ENCODE results near the gene ATP6V1G2. TPM values are rescaled to one million over a fixed set of nuclear protein-coding genes. Genes with fewer than 3 reads are reported as not detected.

ATP6V1G2 gene
- total RNA-seq, 4 donors from 2014 or later: 2.0 to 5.0 (median 2.2) TPM

- Histone ChIP-seq H3K27me3 (peaks cover 0 to 30% (median 3%) of the 10 kb centered on the region in 4 donors), H3K4me3 (no peak overlapping the region), H3K9me3 (no peaks in the 10 kb centered on the region), H3K36me3 (no peaks in the 10 kb centered on the region), H3K27ac (replicated peaks in 1 of 4) (no peak overlapping the region), H3K4me1 (no peaks in the 10 kb centered on the region)
- TF ChIP-seq EP300 (IDR thresholded peaks at IDR 0.05) (no peak), POLR2AphosphoS5 (IDR thresholded peaks at IDR 0.05) (no peak), POLR2A (IDR thresholded peaks at IDR 0.05; ENCODE audit: low read depth) (no peak)
- WGBS: 50% methylated on average over 12 of the region's 12 CpGs
- intact Hi-C loops (cut with DNase I): no loop called here
- no peak for DNase-seq (ENCODE audit: extremely low spot score)
These were observed 41.7 kb upstream of the ATP6V1G2 start for GRCh38 chr6:31587791-31588777.

- 46% methylated on average over 7 of the region's 9 CpGs for WGBS
- H3K36me3 ChIP-seq: no peaks in the 10 kb centered on the region
- peak overlapping the region in 2 of 4 donors; percentile 13 to 27 for H3K27ac ChIP-seq (replicated peaks in 1 of 4)
- intact Hi-C loops (cut with DNase I): no loop called here
- peaks cover 0 to 30% (median 3%) of the 10 kb centered on the region in 4 donors for H3K27me3 ChIP-seq
- H3K9me3 ChIP-seq: no peaks in the 10 kb centered on the region
- no peak for TF ChIP-seq POLR2AphosphoS5 (IDR thresholded peaks at IDR 0.05)
- no peak for TF ChIP-seq CTCF (IDR thresholded peaks at IDR 0.05)
- TF ChIP-seq POLR2A (IDR thresholded peaks at IDR 0.05; ENCODE audit: low read depth): no peak
- TF ChIP-seq EP300 (IDR thresholded peaks at IDR 0.05): no peak
- no peak for DNase-seq (ENCODE audit: extremely low spot score)
- no peak overlapping the region for H3K4me3 ChIP-seq
- H3K4me1 ChIP-seq: peaks cover 8 to 11% (median 10%) of the 10 kb centered on the region in 4 donors
These were observed 40.3 kb upstream of the ATP6V1G2 start for GRCh38 chr6:31586599-31587281.

GRCh38 chr6:31586008-31586407 lies 39.6 kb upstream of the ATP6V1G2 start, which contains the start of gene LST1:
LST1 (plus strand) TSS chr6:31586277; CDS start chr6:31587300, 1,023 bp downstream.
- H3K4me3 ChIP-seq: no peak within 1 kb of the TSS
- peaks cover 0 to 30% (median 3%) of the 10 kb centered on the region in 4 donors for H3K27me3 ChIP-seq
- no peaks in the 10 kb centered on the region for H3K36me3 ChIP-seq
- WGBS: 43% methylated on average over 1 of the region's 1 CpG
- no peaks in the 10 kb centered on the region for H3K9me3 ChIP-seq
- TF ChIP-seq EP300 (IDR thresholded peaks at IDR 0.05) (no peak), POLR2A (IDR thresholded peaks at IDR 0.05; ENCODE audit: low read depth) (no peak), POLR2AphosphoS5 (IDR thresholded peaks at IDR 0.05) (no peak), CTCF (IDR thresholded peaks at IDR 0.05) (no peak)
- intact Hi-C loops (cut with DNase I): no loop called here
- H3K4me1 ChIP-seq: peaks cover 13 to 16% (median 14%) of the 10 kb centered on the region in 4 donors
- peak within 1 kb of the TSS in 2 of 4 donors; percentile 13 to 27 for H3K27ac ChIP-seq (replicated peaks in 1 of 4)
- no peak for DNase-seq (ENCODE audit: extremely low spot score)

GRCh38 chr6:31585491-31585890 lies 39.1 kb upstream of the ATP6V1G2 start:
- Histone ChIP-seq H3K4me1 (peaks cover 16 to 20% (median 17%) of the 10 kb centered on the region in 4 donors), H3K27me3 (peaks cover 0 to 30% (median 3%) of the 10 kb centered on the region in 4 donors), H3K9me3 (no peaks in the 10 kb centered on the region), H3K27ac (replicated peaks in 1 of 4) (no peak overlapping the region), H3K36me3 (no peaks in the 10 kb centered on the region), H3K4me3 (no peak overlapping the region)
- no peak for TF ChIP-seq POLR2AphosphoS5 (IDR thresholded peaks at IDR 0.05)
- TF ChIP-seq CTCF (IDR thresholded peaks at IDR 0.05): no peak
- TF ChIP-seq EP300 (IDR thresholded peaks at IDR 0.05): no peak
- no peak for TF ChIP-seq POLR2A (IDR thresholded peaks at IDR 0.05; ENCODE audit: low read depth)
- intact Hi-C loops (cut with DNase I): no loop called here
- DNase-seq (ENCODE audit: extremely low spot score): no peak
- 47% methylated on average over 2 of the region's 2 CpGs for WGBS

All from esophagus muscularis mucosa (tissue), 4 donors.